SK-N-MC (cell line): ENCODE data around the gene KIF12.

ENCODE experiments used
- EZH2 ChIP-seq: fragments of 200-600 bp; sonication (generic); IDR thresholded peaks from one replicate; pipeline ENCODE4 v1.6.1; 2017; ENCODE audit warnings: antibody characterized with exemption
- FOXP2 ChIP-seq: optimal IDR thresholded peaks from 2 replicates; pipeline ENCODE3; 2011; ENCODE audit warnings: mild to moderate bottlenecking, moderate library complexity; ENCODE audit not compliant: insufficient read depth; ENCODE audit errors: extremely low read length, control extremely low read depth
- POLR2AphosphoS5 ChIP-seq: IDR thresholded peaks from 2 replicates; pipeline ENCODE4 v1.6.1; 2012; ENCODE audit warnings: mild to moderate bottlenecking, low read depth, low read length, borderline replicate concordance

DNA sequence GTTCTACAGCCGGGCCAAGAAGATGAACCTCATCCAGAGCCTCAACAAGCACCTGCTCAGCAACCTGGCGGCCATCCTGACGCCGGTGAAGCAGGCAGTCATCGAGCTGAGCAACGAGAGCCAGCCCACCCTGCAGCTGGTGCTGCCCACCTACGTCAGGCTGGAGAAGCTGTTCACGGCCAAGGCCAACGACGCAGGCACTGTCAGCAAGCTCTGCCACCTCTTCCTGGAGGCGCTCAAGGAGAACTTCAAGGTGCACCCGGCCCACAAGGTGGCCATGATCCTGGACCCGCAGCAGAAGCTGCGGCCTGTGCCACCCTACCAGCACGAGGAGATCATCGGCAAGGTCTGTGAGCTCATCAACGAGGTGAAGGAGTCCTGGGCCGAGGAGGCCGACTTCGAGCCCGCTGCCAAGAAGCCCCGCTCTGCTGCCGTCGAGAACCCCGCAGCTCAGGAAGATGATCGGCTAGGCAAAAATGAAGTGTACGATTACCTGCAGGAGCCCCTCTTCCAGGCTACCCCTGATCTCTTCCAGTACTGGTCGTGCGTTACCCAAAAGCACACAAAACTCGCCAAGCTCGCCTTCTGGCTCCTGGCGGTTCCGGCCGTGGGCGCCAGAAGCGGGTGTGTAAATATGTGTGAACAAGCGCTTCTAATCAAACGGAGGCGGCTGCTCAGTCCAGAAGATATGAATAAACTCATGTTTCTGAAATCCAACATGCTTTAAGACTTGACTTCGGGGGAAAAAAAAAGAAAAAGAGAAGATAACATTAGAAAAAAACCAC lies 49.5 kb downstream of the KIF12 start:
- TF ChIP-seq POLR2AphosphoS5 (no peak), EZH2 (no peak), FOXP2 (no peak)
